GM18519 (cell line): ENCODE results near the gene SUPT20HL1.
A peak's percentile ranks its signal among the peaks of the same experiment; 100 is the strongest.
"Not testable (repeated sequence)": the region's sequence is repeated elsewhere in the genome, so short reads cannot be mapped to it uniquely, and the experiment has no call there.

ENCODE experiments used
- ATAC-seq: cut with Tn5 transposase; IDR thresholded peaks from one replicate; pipeline ENCODE4 v1.9.1; 2021; ENCODE audit warnings: mild to moderate bottlenecking, moderate library complexity; ENCODE audit not compliant: unreplicated experiment, low FRiP score

Gene SUPT20HL1

DNA sequence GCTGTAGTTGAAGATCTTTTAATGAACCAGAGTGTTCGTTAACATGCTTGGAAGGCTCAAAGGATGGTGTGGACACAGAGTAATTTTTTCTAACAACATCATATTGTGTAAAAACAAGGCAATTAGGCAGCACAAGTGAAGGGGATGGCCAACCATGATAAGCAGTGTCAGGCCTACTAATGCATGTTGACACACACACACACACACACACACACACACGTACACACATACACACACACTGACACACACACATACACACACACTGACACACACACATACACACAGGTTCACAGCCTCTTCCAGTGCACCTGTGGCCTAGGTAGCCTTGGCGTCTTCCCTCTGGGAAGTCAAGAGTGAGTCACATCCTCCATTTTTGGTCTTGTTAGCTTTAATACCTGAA, at the start of gene SUPT20HL1:
Gene SUPT20HL1 (plus strand): TSS at position 368 of the 400 bp plus-strand sequence. CDS start 2,122 bp downstream, outside the sequence.
- ATAC-seq = no peak

DNA sequence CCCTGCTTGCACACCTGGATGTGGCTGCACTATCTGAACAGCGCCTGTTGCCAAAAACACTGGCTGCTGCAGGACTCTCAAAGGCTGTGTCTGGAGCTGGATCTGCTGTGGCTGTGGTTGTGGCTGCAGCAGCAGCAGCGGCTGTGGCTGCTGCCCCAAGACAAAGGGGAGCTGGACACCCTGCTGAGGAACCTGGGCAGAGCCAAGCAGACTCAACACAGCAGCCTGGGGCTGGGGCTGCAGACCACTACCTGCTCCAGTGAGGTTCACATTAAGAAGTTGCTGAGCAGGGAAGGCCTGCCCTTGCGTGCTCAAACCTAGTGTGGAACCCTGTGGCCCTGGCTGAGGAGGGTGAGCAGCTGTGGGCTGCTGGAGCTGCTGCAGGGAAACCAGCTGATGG, 49.5 kb upstream of the SUPT20HL1 start:
- ATAC-seq = not testable (repeated sequence)

DNA sequence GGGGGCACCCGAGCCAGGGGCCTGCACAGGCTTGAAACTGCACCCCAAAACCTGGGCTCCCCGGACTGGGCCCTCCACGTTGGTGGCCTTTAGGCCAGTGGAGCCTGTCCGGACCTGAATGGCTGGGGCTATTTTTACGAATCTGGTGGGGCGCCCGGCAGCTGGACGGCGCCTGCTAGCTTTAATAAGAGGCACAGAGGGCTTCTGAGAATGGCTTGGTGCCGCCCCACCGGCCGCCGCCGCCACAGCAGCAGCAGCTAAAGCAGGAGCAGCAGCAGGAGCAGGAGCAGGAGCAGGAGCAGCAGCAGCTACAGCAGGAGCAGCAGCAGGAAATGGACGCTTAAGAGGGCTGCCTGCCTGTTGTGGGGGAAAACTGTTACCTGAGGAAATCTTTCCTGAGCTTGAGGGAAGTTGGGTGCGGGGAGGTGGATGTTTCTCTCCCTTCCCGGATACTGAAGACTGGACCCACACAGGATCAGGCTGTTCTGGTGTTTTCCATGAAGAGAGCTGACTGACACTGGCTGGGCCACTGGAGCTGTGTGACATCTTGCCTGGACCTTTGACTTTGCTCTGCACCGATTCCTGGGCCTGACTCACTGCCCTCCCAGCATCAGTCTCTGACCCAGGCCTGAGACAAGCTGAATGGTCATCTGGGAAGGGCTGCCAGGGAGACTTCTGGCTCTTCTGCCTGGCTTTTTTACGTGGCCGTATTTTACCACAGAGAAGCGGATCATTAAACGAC, 48.8 kb upstream of the SUPT20HL1 start:
- not testable (repeated sequence) for ATAC-seq

DNA sequence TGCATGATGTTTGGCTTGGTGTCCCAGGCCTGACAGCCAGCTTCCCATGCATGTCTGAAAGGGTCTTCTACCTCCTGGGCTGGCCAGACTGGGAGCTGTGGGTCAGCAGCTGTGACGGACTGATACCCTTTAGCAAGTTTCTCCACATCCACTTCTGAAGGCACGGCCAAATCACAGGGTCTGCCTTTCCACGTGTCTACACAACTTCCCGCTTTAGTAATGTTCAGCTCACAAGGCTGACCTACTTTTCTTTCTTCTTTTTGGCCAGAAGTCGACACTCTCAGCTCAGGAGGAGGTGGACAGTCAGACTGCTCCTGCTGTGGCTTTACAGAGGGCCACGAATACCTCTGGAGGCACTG, 48.2 kb upstream of the SUPT20HL1 start:
- not testable (repeated sequence) for ATAC-seq

DNA sequence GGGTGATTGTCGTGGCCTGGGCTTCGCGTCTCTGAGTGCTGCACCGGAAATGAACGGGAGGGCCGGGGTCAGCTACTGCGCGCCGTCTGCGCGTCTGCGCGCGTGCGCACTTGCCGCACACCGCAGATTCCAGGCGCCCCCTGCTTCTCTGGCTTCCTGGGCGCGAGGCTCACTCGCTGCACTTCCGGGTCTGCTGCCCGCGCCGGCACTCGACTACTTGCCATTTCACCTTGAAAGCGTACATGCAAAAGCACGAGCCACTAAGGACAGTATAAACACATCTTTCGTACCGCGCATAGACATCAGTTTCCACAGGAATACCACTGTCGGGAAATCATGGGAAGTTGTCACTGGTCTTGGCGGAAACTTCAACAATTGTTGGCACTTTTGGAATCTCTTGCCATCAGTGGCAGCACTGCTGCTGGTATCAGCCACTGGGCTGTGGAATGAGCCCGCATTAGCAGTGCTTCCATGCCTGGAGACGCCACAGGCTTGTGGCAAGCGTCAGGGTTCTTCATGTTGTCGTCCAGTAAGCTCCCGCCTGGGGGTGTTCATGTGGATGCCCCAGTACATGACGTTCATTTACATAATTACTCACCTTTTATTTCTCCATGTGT, 46.3 kb upstream of the SUPT20HL1 start, which contains the start of gene SUPT20HL2:
Gene SUPT20HL2 (minus strand): TSS at position 51 of the 617 bp plus-strand sequence. CDS start 754 bp downstream, outside the sequence.
- no peak for ATAC-seq

DNA sequence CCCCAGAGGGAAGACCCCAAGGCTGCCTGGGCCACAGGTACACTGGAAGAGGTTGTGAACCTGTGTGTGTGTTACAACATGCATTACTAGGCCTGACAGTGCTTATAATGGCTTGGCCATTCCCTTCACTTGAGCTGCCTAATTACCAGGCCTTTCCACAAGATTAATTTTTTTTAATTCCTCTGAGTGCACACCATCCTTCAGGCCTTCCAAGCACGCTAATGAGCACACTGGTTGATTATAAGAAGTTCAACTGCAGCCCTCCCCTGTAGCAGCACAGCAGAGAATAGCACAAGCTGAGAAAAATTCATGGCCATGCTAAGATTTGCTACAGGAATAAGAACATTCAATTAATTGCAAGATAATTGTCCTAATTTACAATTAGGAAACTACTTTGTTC, 44.3 kb upstream of the SUPT20HL1 start:
- ATAC-seq = no peak

DNA sequence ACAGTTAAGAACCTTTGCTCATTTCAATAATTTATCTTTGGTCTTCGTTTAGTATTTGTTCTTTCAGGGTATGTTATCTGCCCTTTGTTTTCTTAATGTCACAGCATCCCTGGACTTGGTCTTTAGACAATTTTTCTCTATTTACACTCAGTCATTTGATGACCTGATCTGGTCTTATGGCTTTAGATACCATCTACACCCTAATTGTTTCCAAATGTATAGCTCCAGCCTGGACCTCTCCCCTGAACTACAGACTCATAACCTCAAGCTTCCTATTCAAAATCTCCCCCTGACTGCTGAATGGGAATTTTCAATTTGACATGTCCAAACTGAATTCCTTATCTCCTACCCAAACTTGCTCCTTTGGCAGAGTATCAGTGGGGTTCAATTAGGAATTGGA, 42.9 kb upstream of the SUPT20HL1 start:
- ATAC-seq = no peak

DNA sequence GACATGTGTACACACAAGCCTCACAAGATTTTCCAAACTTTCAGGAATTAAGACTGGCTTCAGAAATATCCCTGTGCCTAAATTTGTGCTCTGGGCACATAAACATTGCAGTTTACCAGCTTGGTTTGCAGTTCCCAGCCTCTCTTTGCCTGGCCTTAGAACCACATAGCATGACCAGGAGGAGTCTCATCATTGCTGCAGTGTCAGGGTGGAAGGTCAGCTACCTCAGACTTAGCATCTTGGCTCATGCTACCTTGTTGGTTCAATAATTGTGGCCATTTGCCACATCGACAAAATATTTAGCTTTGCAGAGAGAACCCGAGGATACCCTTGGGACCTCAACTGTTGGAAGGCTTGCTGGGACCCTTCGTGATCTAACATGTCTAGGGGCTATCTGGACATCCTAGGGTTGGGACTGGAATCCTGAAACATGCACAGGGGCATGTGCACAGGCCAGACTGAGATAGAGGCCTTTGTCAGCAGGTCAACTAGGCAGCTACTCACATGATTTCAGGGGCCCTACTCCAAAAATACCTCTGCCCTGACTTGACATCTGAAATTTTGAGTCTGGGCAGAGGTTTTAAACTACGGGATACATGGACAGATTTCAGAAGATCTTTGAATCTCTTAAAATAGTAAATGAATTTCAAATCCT, 38.6 kb upstream of the SUPT20HL1 start:
- no peak for ATAC-seq

DNA sequence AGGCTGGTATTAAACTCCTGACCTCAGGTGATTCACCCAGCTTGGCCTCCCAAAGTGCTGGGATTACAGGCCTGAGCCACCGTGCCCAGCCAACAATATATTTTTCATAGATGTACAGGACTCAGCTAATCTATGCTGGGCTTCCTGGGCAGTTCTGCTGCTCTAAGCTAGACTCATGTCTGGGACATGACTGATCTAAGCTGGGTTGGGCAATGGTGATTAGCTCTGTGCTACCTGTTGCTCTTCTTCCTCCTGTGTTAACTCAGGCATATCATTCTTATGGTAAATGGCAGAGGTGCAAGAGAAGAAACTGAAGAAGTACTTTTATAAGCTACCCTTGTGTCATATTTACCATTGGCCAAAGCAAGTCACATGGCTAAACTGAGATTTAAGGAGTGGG, 35.2 kb upstream of the SUPT20HL1 start:
- ATAC-seq = no peak

DNA sequence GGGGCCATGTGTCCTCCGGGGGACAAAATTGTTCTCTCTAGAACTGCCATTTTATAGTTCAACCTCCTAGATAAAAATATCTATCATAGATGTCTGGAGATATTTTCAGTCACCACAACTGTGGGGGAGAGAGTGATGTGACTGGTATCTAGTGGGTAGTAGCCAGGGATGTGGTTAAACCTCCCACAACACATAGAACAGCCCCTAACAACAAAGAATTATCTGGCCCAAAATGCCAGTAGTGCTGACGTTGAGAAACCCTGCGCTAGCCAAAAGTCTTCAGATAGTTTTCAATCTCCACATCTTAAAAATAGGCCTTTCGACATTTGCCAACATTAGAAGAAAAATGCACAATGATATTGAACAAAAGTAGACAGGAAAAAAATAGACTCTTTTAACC, 27.6 kb upstream of the SUPT20HL1 start:
- no peak for ATAC-seq

DNA sequence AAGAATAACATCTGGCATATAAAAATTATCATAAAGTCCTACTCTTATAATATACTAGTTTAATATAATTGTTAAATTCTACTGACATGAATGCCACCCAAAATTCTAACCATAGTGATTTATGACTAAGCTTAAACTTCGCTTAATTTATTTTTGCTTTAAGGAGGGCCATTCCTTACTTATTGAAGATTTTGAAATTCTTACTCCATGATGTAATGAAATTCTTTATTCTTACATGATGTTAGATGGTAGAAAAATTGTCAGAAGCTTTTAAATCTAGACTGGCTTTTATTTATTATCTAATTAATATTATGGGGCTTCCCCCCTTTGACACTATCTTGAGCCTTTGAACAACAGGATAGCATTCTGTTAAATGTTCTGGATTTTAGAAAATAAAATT, 27.1 kb upstream of the SUPT20HL1 start:
- ATAC-seq = no peak

DNA sequence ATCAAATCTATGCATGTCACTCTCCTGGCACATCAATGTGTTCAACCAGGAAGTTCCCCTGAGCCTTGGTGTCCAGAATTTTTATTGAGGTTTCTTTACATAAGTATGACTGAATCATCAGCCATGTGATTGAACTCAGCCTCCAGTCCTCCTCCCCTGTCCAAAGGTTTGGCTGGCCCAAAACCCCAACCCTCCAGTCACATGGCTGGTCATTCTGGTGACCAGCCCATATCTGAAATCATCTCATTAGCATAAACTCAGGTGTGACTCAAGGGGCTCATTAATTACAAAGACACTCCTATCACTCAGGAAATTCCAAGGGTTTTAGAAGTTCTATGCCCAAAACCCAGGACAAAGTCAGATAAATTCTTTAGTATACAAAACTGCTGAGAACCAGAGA, 26.0 kb upstream of the SUPT20HL1 start:
- ATAC-seq = no peak

DNA sequence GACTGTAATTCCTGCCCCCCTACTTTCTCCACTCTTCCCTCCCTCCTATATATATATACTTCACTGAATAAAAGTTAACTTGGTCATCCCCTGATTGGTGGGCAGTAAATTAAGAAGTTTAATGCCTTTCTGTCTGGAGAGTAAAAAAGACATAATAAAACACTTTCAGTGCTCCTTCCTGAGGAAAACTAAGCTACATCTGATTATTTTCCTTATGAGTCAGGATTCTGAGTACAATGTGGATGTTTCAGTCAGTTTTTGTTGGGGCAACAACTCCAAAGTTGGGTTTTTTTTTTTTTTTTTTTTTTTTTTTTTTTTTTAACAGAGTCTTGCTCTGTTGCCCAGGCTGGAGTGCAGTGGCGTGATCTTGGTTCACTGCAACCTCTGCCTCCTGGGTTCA, 24.6 kb upstream of the SUPT20HL1 start:
- ATAC-seq = no peak

DNA sequence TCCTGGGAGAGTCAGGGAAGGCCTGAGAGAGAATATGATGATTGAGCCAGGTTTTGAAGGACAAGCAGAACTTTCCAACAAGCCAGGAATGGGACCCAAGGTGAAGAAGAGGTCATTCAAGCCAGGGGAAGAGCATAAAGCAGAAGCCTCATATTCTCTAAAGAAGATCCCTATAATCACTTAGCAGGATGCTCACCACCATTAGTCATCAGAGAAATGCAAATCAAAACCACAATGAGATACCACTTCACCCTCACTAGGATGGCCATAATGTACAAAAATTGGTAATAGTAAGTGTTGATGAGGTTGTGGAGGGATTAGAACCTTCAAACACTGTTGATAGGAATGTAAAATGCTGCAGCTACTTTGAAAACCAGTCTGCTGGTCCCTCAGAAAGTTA, 20.5 kb upstream of the SUPT20HL1 start:
- ATAC-seq = no peak

DNA sequence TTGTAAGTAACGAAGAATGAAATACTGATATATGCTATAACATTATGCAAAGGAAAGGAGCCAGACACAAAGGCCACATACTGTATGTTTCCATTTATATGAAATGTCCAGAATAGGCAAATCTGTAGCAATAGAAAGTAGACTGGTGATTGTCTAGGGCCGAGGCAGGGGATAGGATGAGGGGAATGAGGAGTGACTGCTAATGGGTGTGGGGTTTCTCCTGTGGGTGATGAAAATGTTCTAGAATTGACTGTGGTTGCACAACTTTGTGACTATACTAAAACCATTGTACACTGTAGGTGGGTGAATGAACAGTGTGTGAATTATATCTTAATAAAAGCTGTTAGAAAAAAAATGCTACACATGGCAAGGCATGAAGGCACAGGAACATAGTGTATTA, 19.9 kb upstream of the SUPT20HL1 start:
- no peak for ATAC-seq

DNA sequence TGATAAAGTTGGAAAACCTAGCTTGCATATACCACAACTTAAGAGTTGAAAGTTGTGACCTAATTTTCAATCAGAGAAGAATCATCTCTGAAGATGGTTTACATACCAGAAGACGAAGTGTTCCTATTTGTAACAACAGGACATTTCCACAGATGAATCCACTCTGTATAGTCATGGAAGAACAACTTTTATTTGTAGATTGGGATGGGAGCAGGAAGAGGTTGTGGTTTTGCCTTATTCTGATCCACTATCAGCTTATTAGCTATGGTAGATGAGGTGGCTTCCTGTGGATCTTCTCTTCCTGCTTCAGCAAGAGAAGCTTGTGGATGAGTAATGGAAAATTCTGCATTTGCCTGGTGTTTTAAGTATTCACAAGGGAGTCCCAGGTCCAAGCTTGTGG, 18.6 kb upstream of the SUPT20HL1 start:
- ATAC-seq = no peak

DNA sequence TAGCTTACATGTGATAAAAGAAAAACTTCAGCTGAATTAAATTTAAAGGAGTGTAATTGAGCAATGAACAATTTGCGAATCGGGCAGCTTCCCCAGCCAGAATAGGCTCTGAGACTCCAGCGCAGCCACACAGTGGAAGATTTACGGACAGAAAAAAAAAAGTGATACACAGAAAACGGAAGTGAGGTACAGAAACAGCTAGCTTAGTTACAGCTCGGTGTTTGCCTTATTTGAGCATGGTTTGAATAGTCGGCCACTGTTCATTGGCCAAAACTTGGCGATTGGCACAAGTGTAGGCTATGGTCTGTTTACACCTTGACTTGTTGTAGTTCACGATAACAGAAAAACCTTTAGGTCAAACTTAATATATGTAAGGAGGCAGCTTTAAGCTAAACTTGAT, 16.7 kb upstream of the SUPT20HL1 start:
- ATAC-seq = peak; percentile 76

DNA sequence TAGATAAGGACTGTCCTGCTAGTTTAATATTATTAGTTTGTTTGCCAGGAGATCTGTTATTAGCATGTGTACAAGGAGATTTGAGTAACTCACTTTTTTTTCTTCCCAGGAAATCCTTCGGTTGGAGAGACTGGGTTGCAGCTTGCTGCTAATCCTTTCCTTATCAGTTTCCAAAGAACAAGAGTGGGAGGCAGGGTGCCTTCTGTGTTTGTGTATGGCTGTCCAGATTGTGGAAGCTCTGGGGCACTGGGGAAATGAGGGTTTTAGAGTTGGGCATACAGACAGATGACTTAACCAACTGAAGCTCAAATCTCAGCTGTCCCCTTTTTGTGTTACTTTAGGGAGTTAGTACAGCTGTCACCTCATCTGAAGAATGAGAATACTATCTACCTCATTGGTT, 12.6 kb upstream of the SUPT20HL1 start:
- ATAC-seq = no peak

DNA sequence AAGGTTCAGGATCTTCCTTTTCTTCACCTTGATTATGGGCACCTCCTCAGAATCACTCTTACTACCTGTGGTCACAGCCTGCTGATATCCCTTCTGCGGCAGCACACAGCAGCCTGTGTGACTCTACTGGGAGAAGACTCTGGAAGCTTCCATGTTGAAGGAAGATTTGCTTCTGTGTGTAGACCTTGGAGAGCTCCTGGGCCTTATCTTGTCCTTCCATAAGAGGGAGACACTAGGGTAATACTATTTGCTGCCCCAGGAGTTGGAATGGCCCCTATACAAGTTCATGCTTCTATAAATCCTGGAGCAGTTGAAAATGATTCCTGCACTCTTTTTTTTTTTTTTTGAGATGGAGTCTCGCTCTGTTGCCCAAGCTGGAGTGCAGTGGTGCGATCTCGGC, 10.2 kb upstream of the SUPT20HL1 start:
- ATAC-seq = no peak

DNA sequence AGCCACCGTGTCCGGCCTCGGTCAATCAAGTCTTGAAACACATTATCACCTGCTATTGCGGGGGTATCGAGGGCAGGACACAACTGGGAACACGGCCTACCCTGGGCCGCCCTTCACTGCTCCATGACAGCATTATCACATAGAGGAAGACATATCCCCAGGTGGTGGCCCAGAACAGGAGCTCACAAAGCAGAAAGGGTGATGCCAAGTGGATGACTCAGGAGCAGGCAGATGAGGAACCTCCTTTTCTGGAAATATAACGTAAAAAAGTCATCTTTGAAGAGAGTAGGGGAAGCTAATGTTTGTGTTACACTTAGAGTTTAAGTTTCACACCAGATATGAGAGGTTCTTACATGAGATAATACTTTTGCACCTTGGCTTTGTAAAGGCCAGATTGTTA, 5.3 kb upstream of the SUPT20HL1 start:
- ATAC-seq = no peak

DNA sequence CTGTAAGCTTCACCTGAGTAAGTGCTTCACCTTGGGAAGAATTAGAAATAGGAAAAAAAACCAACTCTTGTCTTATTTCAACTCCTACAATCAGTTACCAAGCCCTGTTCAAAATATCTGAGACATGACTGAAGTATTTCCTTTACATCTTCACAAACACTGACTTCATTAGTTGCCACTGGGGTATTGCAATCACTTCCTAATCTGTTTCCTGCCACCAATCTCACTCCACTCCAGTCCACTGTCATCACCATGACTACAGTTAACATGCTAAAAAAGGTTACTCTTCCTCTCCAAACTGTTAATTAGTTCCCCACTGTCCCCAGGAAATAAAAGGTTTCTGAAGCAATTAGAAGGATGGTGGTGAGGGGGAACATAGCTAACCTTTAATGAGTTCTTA, 3.3 kb upstream of the SUPT20HL1 start:
- ATAC-seq = no peak
